K562 (cell line): ENCODE measurements around the gene GNAT1.

Experiments used
- CAMTA2 ChIP-seq: fragments of 250-450 bp; sonication (Bioruptor Pico); conservative IDR thresholded peaks from 2 replicates; pipeline ENCODE4 v1.5.1; 2022
- HDAC2 ChIP-seq: fragments of 450-650 bp; IDR thresholded peaks from 2 replicates; pipeline ENCODE4 v1.6.1; 2016; ENCODE audit warnings: mild to moderate bottlenecking
- HMBOX1 ChIP-seq: sonication (generic); IDR thresholded peaks from 2 replicates; pipeline ENCODE4 v1.6.1; 2016
- JUNB ChIP-seq: fragments of 450-650 bp; formaldehyde crosslinking; conservative IDR thresholded peaks from 2 replicates; pipeline ENCODE4 v1.4.0; 2020; ENCODE audit warnings: mild to moderate bottlenecking
- MAFG ChIP-seq: fragments of 450-650 bp; conservative IDR thresholded peaks from 2 replicates; pipeline ENCODE4 v1.6.1; 2016; ENCODE audit warnings: missing genetic modification characterization, missing compliant biosample characterization
- MED1 ChIP-seq: sonication (generic); formaldehyde crosslinking; IDR thresholded peaks from 2 replicates; pipeline ENCODE4 v1.8.1; 2023; ENCODE audit warnings: missing genetic modification reagents, borderline replicate concordance
- MIER1 ChIP-seq: fragments of 450-650 bp; IDR thresholded peaks from 2 replicates; pipeline ENCODE4 v1.6.1; 2016; ENCODE audit warnings: antibody characterized with exemption, mild to moderate bottlenecking, low read depth
- TFAM ChIP-seq: fragments of 250-450 bp; sonication (Bioruptor Pico); conservative IDR thresholded peaks from 2 replicates; pipeline ENCODE4 v1.5.0; 2021; ENCODE audit warnings: mild to moderate bottlenecking, moderate library complexity
- ZNF133 ChIP-seq: fragments of 250-450 bp; sonication (Bioruptor Pico); IDR thresholded peaks from 2 replicates; pipeline ENCODE4 v1.4.0; 2020; ENCODE audit warnings: mild to moderate bottlenecking
- TF ChIP-seq, protein P1 (sequence below), 3 experiments: IDR thresholded peaks in 2 of 3; conservative IDR thresholded peaks in 1 of 3; 2 replicates each; pipeline ENCODE4 v1.5.1; 2011 to 2012; ENCODE audit warnings: low read length in 3 of 3, mild to moderate bottlenecking in 3 of 3, control low read depth in 2 of 3, improper control_type of control experiment in 1 of 3, inconsistent platforms in 1 of 3, low read depth in 1 of 3, mixed read lengths in 1 of 3, moderate library complexity in 1 of 3; ENCODE audit not compliant: insufficient read depth in 2 of 3

- TF ChIP-seq HDAC2 (no peak), TFAM (CRISPR knock-in tag) (no peak), MED1 (CRISPR knock-in tag) (no peak), ZNF133 (no peak), CAMTA2 (CRISPR knock-in tag) (no peak), HMBOX1 (no peak), MAFG (tag) (no peak), JUNB (CRISPR knock-in tag) (no peak), MIER1 (no peak)
- TF ChIP-seq, protein P1, sequence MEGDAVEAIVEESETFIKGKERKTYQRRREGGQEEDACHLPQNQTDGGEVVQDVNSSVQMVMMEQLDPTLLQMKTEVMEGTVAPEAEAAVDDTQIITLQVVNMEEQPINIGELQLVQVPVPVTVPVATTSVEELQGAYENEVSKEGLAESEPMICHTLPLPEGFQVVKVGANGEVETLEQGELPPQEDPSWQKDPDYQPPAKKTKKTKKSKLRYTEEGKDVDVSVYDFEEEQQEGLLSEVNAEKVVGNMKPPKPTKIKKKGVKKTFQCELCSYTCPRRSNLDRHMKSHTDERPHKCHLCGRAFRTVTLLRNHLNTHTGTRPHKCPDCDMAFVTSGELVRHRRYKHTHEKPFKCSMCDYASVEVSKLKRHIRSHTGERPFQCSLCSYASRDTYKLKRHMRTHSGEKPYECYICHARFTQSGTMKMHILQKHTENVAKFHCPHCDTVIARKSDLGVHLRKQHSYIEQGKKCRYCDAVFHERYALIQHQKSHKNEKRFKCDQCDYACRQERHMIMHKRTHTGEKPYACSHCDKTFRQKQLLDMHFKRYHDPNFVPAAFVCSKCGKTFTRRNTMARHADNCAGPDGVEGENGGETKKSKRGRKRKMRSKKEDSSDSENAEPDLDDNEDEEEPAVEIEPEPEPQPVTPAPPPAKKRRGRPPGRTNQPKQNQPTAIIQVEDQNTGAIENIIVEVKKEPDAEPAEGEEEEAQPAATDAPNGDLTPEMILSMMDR (IDR thresholded peaks at IDR 0.05 in 2 of 3, conservative IDR thresholded peaks at IDR 0.05 in 1 of 3; ENCODE audit: insufficient read depth in 2 of 3, low read depth in 1 of 3, low read length in 3 of 3) = no peak
Observed at GRCh38 chr3:50196253-50196801, 4.9 kb downstream of the GNAT1 start.
